Stimulated activated CD4-positive, alpha-beta T cell treated with anti-CD3 and anti-CD28 coated beads, TNF-alpha, amount 100 ng/mL, for 48 hours (primary cell): Measurements from ENCODE around the gene CDK6.
"Not testable (repeated sequence)": the region's sequence is repeated elsewhere in the genome, so short reads cannot be mapped to it uniquely, and the experiment has no call there.

Experiments
- DNase-seq, 3 donors: peaks; one replicate each; pipeline ENCODE4 v3.0.0-alpha.2; 2020; ENCODE audit warnings: low read depth in 3 of 3

The CDK6 gene

DNA sequence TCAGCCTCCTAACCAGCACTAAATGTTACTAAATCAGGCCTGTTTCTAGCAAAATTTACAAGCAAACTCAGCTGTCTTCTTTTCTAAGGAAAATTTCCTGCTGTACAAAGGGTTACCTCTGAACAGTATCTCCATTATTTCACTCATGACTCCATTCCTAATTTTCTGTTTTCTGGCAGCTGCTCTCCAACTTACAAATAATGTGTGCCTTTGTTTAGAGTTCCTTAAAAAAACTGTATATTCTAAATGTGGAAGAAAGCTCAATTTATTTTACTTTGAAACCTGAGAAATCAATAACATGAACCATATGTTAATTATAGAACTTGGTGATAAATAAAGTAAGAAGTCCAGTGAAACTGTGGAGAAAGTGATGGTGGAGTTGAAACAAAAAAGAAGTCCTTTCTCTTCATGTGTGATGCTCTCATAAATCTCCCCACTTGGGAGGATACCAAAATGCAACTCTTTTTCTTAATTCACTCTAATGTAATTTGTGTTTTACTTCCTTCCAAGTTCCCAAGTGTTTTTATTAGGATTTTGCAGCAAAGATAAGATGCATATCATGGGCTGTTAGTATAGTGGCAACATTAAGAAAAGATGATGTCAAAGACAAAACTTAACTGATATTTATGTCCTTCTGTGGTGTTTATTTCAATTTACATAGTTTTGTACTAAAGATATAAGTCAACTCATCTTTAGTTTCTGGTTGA, 74.8 kb downstream of the CDK6 start:
- DNase-seq = no peak

DNA sequence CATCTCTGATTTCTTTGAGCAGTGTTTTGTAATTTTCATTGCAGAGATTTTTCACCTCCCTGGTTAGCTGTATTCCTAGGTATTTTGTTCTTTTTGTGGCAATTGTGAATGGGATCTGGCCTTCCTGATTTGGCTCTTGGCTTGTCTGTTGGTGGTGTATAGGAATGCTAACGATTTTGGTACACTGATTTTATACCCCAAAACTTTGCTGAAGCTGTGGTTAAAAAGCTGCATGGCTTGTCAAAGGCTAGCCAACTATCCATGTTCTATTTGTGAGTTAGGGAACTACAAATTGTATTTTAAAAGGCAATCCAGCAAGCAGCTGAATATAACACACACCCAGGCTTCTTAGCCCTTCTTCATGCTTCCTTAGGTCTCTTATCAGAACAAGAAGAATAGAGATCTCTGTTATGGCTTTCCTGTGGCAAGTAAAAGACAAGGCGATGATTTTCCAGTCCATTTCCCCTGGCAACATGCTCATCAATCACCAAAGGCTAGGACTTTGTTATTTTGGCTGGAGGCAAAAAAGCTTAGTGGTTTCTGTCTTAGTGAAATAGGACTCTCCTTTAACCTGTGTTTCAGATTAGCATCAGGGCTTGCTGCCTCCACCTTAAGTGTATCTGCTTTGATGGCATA, 77.5 kb downstream of the CDK6 start:
- DNase-seq = no peak

DNA sequence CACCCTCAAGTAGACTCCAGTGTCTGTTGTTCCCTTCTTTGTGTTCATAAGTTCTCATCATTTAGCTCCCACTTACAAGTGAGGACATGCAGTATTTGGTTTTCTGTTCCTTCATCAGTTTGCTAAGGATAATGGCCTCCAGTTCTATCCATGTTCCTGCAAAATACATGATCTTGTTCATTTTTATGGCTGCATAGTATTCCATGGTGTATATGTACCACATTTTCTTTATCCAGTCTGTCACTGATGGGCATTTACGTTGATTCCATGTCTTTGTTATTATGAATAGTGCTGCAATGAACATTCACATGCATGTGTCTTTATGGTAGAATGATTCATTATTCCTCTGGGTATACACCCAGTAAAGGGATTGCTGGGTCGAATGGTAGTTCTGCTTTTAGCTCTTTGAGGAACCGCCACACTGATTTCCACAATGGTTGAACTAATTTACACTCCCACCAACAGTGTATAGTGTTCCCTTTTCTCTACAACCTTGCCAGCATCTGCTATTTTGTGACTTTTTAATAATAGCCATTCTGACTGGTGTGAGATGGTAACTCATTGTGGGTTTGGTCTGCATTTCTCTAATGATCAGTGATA, 79.0 kb downstream of the CDK6 start:
- not testable (repeated sequence) for DNase-seq

DNA sequence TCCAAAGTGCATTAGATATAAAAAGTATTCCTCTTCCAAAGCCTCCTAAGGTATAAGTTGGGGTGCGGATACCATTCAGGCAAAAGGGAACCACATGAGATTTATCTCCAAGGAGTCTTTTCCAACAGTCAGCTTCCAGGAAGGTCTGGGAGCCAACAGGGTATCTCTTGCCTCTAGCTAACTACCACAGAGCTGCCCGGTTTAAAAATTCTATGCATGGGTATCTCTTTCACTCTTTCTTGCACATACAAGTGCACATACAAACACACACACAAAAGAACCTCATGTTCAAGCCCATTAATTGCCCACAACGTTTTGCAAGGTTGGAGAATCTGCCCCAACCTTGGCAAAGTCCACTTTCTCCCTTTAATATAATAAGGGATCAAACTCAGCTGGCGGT, 80.7 kb downstream of the CDK6 start:
- DNase-seq = no peak

DNA sequence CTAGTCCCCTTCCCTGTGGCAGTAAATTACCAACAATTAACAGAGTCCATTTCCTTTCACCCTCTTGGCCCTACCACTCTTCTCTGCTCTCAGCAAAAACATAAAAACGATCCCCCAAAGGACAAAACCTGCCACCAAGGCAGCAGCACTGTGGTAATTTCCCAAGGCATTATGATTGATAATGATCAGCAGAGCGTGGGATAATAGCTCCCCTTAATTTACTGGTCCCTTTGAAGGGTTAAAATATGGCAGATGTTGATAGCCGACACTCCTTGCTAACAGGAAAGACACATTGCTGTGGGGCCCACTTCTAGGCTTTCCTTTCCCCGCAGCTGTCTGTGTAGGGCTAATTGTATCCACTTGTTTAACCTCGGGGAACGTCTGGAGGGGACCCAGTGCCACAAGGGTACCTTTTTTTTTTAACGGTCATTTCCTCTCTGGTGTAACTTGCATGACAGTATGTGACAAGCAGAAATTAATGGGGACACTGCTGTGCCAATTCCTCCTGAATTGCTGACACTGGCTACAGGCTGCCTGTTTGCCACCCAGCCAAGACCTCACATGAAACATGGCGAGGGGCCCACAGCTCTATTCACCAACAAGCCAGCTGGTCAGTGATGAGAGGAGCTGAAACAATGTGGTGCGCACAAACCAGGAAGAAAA, 81.3 kb downstream of the CDK6 start:
- DNase-seq = no peak

DNA sequence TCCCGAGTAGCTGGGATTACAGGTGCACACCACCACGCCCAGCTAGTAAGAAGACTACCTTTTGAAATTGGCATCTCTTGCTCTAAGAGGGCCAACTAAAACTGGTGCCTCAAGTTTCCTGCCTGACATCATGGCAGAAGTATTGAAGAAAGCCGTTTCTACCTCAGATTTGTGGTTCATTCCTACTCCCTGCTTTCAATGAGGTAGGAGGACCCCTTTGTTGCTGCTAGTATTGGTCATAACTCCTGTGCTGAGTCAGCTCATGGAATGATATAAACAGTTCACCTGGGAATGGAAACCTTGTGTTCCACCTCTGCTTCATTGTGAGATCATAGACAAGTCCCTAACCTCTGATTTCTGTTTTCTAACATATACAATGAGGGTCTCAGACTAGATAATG, 82.8 kb downstream of the CDK6 start:
- no peak for DNase-seq

DNA sequence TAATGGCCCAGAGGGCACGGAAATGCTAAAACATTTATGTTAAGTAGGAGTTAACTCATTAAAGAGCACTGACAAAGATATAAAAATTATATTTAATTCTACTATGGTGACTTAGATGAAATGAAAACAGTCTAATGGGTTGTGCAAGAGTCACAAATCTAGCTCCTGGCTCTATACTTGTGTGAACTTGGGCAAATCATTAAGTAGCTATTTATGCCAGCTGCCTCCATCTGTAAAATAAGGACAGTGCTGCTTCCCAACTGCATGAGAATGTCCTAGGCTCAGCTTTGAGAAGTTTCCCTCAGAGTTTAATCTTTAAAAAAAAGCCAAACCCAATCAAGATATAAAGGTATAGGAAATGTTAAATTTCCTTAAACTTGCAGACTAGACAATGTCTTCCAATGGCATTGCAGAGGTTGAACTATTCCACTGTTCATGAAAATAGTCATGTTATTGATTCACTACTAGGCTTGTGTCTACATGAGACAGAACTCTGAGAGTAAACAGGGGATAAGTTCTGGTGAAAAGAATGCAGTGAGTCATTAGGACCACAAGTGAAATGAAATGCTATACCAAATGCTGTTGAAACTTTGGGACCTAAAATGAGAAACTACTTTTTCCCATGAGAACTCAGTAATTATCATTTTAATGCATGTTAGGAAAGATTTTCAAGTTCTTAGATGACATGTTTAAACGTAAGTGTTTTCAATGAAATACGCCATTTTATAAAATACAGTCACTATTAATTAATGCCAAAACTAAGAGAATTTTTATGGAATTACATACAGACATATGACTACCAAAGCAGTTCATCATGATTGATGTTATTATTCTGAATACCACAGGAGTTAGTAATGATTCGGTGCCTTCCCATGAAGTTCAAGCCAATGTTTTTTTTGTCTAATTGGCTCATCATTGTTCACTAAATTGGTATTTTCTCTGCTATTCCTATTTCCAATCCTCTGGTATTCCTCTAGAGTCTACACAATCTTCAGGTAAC, 84.2 kb downstream of the CDK6 start:
- no peak for DNase-seq

DNA sequence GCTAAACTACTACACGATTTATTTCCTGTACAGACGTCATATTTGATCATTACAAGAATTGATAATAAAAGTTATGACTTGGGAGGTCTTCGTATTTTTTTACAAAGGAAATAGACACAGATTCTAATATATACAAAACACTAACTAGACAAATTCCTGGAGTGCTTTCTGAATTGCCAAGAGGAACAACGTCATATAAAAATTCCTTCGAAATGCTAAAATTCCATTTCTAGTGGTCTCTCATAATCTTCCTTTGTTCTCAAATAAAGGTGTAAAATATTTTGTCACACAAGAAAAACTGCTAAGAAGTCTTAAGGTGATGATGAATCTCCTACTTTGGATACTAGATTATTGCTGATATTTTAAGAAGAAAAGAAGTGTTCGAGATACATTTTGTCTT, 85.4 kb downstream of the CDK6 start:
- no peak for DNase-seq

DNA sequence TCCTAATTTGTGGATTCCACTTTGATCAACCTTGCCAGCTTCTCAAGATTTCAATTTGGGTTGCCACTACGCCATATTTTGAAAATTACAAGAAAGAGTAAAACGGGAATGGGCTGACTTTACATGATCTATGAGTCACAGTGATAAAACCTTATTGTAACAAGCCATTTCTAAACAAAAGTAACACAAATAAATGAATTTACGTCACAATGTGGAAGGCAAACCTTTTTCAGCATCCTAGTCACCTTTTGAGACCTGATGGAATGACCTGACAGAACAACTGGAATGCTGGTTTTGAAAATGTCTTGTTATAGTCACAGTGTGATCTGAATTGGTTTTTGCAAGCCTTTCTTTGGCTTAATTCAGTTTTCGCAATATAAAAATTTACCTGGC, 85.9 kb downstream of the CDK6 start:
- DNase-seq = no peak

DNA sequence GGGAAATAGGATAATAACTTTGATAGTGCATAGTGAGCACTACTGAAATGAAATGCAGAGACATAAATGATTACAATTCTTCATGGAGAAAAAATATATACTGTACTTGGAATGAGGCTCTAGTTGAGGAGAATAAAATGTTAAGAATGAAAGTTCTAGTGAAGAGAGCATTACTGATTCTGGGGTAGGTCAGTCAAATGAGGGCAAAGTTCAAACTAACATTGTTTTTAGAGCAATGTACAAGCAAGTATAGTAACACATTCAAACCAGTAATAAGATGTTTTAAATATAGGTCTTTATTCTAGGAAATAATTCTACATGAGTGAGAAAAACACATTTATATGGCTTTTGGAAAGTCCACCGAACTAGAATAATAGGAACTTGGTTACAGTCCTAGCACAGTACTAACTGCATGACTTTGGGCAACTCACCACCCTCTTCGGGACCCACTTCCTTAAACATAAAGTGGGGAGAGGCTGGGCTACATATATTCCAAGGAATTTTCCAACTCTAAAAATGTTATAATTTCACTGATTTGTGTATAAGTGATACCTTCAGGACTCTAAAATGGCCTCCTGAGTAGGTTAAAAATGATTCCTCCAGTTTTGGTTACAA, 86.4 kb downstream of the CDK6 start:
- no peak for DNase-seq

DNA sequence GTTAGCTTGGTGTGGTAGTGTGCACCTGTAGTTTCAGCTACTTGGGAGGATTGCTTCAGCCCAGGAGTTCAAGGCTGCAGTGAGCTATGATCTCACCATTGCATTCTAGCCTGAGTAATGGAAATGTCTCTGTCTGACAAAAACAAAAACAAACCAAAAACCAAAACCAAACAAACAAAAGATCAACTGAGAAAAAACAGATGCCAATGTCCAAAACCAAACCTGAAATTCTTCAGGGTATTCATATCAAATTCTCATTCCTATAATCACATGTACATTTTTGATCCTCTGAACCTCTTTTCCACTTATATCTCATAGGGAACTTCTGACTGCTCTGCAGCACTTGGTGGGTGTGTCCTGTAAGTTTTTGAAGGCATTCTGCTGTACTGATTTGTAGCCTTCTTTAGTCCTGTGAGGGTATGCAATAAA, 87.0 kb downstream of the CDK6 start:
- no peak for DNase-seq

DNA sequence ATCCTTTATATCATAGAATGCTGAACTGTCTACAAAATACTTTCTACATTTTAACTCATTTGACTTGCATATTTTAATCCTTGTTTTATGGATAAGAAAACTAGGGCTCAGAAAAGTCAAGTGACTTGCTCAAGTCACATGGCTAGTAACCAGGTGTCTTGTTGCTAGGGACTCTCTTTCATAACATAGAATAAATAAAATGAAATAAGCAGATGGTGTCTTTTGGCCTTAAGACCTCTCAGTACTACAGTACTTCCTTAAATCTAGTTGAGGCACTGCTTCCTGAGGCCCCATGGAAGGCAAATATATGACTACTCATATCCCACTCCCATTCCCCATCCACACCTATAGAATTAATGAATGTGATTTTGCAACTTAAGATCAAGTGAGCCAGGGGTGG, 87.9 kb downstream of the CDK6 start:
- DNase-seq = no peak

DNA sequence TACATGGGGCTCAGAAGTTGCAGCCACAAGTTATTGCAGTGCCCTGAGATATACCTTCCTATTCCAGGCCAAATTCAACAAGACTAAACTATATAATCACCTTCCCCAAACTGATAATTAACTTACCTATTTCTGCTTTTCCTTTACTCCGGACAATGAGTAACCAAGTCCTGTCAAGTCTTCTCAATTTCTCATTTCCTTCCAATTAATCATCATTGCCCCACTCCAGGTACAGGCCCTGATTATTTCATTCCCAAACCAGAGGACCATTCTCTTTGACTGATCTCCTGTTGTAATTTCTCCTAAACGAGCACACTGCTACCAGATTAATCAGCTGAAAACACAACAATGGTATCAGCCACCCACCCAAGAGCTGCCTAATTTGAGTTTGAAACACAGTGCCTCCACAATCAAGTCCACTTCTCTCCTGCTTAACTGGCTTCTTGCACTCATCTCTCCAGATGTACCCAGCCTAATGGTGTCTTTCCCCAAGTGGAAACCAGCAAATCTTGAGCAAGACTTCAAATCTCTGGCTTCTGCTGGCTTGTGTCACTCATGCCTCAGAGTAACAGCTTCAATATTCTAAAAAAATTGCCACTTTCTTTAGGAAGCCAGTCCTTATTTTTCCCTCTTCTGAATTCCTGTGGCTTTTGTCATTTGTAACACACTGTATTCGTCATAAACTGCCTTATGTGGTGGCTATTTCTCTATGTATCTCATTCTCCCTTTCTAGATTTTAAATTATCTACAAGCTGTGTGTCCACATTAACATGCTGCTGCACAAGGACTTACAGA, 89.1 kb downstream of the CDK6 start:
- DNase-seq = no peak

DNA sequence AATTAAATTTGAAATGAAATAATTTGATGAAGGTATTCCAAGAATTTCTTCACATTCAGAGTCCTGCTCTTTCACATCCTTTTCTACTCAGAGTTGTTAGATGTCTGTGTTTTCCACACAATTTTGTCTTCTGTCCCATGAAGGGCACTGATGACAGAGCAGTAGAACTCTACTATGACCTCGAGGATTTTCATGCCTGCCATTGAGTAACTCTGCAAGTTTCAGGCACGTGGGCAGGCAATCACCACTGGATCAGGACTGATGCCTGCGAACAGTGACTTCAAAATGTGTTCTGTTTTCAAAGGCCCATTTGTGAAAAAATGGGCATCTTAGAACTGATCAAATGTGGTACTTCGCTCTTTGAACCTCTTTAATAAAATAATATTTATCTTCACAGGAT, 91.1 kb downstream of the CDK6 start:
- no peak for DNase-seq

DNA sequence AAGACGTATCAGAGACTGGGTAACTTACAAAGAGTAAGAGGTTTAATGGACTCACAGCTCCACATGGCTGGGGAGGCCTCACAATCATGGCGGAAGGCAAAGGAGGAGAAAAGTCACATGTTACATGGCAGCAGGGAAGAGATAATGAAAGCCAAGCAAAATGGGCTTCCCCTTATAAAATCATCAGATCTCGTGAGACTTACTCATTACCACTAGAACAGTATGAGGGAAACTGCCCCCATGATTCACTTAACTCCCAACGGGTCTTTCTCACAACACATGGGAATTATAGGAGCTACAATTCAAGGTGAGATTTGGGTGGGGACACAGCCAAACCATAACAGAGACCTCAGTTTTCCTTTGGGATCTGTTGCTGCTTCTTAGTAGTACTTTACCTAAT, 92.2 kb downstream of the CDK6 start:
- not testable (repeated sequence) for DNase-seq

DNA sequence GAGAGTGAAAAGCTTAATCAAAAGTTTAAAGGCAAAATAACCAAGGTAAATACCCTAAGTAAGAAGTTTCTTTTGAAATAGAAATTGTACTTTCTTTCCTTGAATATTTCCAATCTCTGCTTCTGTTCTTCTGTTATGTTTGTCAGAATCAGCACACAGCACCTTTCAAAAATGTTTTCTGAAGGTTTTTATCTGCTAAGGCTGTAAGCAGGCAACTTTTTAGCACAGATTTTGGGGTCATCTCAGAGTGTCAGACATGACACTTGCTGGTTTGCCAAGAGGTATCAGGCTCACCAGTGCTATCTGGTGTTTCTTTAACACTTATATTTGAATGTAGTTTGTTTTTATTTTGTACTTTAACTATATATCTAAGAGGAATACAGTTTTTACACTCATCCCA, 94.2 kb downstream of the CDK6 start:
- no peak for DNase-seq

DNA sequence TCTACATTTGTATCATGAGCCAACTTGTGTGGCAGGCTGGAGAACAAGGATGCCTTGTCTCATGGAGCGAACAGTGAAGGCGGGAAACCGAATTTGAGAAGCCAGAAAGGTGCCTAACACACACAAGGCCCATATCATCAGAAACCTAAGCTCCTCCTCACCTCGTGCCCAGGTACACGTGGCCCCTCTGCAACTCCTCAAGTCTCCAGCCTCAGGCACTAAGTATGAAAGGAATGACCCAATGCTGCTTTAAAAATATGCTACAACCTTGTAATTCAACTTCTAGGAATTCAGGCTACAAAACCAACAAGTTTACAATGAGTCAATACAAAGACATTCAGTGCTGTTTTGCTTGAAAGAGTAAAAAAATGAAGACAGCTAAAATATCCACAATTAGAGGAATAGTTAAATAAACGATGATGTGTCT, 95.7 kb downstream of the CDK6 start:
- no peak for DNase-seq

DNA sequence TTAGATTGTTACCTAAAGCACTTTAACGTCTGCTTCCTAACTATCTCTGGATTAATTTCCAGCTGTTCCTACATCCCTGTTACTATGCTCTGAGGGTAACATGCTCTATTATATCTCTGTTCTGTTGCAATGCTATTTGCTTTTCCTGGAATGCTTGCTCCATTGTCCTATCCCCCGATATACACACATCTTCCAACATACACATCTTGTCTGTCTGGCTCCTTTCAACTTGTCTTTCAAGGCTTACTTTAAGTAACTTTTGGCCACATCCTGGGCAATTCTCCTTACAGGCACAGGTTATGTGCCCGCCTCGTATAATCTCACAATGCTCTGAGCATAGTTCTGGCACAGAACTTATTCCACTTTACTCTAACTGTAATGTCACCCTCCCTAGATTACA, 96.2 kb downstream of the CDK6 start:
- DNase-seq = no peak

DNA sequence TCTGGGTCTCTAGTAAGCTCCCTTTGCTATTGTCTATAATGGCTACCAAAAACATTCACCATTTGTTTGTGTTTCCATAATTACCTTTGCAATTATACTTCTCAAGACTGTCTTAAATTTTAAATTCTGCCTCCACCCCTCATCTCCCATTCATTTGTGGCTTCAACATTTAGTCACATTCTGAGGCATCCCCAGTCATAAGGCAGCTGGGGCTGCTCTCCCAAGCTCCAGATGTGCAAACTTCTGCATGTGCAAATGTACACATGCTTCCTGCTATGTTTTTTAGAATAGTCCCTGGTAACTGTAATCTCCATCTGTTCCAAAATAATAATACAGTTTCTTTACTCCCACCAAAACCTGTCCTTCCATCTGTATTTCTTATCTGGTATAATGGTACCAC, 97.3 kb downstream of the CDK6 start:
- DNase-seq = no peak

DNA sequence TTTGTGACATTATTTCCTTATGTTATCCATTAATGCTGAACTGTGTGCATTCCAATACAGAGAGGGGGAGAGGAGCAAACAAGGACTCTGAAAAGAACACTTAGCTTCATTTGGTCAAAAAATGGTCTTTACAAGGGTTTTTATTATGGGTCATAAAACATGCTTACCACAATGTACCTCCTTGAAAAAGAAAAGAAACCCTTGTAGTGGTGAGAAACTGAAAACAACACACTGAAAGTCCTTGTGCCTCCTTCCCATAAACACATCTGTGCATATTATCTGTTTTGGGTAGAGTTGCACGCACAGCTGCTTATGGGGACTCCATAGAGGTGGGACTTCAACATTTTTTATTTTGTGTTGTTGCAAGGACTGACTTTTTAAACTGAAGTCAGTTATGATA, 98.7 kb downstream of the CDK6 start:
- no peak for DNase-seq
